GM18519 (cell line): ENCODE measurements around the gene DLG2.

ENCODE experiments used
- ATAC-seq: cut with Tn5 transposase; IDR thresholded peaks from one replicate; pipeline ENCODE4 v1.9.1; 2021; ENCODE audit warnings: mild to moderate bottlenecking, moderate library complexity; ENCODE audit not compliant: unreplicated experiment, low FRiP score

Gene DLG2

DNA sequence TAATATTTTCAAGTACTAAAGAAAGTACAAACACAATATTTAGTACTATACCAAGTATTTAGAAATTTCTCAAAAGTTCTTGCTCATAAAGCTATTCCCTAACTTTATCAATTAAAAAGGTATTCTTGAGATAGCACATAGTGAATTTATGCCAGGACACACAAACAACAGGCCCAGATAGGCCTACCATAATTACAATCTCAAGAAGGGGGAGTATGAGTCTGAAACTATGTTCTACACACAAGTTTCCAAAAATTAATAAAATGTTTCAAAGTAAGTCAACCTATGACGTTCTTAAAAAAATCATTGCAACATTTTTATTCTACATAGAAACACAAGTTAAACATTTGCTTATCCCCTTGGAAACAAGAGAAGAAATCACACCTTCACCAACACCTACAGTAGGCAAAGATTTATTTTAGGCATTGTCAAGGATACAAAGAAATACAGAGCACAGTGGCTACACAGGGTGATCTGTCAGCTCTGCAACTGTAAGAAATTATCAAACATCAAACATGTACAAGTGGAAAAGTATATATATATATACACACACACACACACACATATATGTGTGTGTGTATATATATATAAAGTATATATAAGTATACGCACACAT, 1497.1 kb downstream of the DLG2 start:
- no peak for ATAC-seq

DNA sequence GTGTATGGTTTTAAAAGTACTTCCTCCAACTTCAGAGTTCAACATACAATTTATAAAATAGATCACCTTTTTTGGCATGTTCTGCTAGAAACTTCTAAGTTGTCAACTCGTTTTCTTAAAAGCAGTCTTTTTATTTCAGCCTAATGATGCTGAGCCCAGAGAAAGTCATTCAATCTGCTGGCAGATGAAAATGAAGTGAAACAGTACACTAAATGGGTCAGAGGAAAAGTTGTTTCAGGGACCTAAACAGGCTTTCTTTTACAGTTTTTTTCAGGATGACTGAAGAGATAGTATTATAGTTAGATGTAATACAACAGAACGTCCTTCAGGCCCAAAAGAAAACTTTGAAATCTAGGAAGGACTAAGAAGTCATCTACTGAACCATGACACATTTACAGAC, 1498.3 kb downstream of the DLG2 start:
- no peak for ATAC-seq

DNA sequence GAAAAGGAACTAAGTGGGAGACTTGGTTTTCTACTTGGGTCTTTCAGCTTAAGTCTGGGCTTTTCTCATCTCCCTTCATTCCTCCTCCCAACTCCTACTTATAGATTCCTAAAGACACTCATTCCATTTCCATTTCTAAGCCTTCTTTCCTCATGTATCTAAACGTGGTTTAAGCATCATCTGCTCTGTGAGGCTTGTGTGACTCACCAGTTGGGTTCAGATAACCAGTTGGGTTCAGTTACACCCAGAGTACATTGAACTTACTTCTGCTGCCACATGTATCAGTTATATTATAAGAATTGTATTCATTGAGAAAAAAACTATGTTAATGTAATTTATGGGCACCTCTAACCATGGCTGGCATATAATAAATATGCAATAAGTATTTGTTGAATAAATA, 1509.8 kb downstream of the DLG2 start:
- ATAC-seq = no peak

DNA sequence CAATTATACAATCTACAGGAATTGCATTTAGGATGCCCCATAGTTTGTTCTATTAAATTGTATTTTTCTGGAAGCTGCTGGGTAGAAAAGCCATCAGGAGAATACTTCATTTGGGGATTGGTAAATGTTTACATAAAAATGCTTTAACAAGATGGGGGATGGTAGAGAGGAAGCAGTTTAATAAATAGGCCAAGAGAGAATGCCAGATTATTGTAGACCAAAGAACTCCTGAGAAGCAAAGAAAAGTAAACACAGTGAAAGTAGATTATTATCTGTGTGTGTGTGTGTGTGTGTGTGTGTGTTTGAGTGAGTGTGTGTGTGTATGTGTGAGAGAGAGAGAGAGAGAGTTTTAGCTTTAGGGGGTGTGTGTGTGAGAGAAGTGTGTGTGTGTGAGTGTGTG, 1520.6 kb downstream of the DLG2 start:
- no peak for ATAC-seq

DNA sequence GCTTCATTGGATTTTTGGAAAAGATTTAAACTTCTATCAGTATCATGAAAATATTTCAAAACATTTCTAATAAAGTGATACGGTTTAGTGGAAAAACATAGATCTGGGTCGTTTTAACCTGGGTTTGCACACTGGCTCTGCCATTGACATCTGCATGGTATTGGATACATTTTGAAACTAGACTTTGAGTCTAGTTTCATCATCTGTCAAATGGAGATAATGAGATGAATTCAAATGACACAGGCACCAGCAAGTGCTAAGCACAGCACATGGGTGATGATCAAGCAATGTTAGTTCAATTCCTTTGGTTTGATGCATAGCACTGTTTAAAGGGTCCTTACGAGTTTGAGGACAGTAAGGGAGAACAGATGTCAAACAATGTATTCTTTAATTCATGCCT, 1522.0 kb downstream of the DLG2 start:
- no peak for ATAC-seq

DNA sequence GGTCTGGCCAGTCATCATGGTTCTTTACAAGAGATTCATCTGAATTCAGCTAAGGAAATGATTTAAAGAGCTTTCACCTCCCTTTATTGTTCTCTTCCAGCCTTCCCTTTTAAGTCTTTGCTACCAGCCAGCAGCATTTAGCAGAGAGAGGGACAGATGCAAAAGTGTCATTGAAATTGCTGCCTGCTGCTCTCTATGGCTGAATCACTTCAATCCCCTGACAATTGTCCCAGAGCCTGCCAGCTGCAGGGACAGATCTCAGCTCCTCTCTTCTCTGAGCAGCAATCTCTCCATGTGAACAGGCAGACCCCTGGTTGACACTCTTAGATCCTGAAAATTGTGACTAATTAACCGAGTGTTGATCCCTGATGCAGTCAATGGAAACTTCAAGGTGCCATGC, 1524.0 kb downstream of the DLG2 start:
- no peak for ATAC-seq

DNA sequence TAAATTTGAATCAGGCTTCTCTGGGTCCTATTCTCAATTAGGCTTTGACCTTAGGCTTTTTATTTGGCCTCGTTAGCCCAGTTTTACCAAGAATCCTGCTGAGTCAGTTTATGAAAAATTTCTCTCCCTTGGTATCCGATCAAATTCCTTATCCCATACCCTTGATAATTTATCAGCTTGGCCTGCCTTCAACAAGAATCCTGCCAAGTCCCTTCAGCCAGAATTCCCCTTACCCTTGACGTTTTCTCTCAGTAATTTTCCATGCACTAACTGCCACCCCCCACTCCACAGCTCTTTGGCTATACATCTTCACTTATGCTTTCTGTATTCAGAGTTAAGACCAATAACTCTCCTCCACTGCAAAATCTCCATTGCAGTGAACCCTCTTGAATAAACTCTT, 1530.0 kb downstream of the DLG2 start:
- ATAC-seq = no peak

DNA sequence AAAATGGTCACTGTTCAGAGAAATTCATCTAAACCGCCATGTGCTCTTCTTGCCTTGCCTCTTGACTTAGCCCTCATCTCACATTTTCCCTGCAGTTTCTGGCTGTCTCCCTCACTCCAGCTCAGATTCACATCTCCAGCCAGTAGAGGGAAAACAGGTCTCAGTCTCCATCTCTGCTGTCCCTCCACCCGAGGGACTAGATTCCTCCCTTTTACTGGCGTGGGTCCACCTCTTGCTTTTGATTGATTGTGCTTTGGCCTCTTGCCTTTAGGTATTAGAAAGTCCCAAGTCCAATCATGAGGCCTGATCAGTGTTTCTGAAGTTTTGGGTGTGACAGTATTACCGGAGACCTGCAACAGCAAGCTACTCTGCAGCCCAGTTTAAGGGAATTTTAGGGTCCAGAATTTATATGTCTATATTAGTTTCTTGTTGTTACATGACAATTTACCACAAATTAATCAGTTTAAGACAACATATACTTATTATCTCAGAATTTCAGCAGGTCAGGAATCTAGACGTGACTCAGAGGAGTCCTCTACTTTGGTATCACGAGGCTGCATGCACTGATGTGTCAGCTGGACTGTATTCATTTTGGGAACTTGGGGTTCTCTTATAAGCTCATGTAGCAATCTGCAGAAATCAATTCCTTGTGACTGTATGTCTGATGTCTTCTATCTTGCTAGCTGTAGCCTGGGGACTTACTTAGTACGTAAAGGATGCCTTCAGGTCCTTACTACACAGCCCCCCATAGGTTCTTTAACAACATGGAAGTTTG, 1535.7 kb downstream of the DLG2 start:
- no peak for ATAC-seq

DNA sequence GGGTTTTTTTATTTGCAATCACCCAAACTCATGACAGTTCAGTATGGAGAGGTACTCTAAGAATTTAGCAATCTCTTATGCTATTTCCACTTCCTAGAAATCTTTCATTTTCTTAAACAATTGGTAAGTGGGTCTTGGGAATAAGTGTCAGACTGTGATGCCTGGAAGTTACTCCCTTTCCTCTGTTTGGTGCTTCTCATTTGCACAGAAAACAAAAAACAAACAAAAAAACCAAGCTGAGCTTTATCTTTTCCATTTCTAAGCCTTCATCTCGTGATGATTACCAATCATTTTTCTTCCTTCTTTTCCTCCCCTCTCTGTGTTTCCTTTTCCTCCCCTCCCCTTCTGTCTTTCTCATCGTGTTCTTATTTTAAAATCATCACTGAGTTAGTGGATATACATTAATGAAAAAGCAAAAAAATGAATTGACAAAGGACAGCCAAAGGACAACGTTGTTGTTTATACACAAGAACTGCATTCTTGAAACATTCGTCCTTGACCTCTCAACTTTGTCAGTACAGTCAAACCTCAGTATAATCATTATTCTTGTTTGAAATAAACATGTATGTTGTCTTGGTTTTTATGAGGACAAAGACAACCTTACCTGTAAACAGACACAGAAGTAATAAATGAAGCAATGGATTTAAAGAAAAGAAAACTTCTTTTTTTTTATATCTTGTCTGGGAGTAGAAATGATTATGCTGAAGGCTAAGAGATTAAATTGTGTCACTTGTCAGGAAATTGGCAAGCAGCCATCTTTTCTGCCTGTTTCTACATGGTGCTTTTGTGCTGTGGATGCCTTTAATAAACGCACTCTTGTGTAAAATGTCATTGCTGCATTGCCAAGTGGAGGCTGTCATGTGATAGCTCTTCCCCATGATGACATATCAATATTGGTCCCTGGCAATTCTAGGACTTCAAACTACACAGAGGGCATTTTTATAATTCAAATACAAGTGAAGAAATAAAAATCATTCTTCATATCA, 1537.8 kb downstream of the DLG2 start:
- no peak for ATAC-seq

DNA sequence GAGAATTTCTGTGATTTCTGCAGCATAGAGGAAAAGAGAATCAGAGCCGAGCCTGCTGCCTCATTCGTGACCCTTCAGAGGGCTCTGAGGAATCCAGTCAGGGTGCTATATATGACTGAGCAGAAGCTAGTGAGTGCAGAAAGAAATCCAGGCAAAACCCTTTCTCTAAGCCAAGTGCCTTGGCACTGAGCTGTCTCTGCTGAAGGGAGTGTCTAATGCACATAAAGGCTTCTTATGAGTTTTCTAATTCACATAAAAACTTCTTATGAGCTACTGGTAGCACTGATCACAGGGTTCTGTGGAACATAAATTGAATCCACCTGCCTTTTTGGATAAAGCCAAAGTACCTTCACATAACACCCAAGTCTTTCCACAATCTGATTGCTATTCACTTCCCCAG, 1555.3 kb downstream of the DLG2 start:
- ATAC-seq = no peak

DNA sequence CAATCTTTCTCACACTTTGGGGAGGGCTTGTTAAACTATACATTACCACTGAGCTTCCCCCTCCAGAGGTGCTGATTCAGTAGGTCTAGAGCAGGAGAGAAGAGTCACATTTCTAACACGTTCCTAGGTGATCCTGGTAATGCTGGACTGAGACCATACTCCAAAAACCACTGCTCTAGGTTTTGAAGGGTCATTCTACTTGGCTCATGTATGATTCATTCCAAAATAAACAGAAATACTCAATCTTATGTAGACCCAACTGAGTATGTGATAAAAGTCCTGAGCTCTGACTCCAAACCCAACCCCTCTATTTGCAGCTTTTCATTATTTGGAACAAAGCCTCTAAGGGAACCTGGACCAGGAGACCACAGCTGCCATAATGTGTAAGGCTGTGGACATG, 1558.1 kb downstream of the DLG2 start:
- ATAC-seq = no peak

DNA sequence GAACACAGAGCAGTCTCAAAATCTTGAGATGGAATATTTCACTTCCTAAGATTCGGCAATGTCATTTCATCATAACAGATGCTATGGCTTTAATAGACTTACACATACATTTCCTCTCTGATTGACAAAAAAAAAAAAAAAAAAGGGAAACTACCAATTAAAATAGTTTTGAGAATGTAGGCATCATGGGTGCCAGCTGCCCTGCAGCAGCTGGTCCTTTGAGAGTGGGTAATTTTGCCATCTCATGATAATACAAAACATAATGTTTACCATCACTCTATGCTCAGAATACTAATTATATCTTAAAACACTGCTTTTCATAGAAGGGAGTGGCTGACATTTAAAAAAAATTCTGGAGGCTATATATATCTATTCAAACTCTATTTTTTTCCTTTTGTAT, 1565.4 kb downstream of the DLG2 start:
- no peak for ATAC-seq

DNA sequence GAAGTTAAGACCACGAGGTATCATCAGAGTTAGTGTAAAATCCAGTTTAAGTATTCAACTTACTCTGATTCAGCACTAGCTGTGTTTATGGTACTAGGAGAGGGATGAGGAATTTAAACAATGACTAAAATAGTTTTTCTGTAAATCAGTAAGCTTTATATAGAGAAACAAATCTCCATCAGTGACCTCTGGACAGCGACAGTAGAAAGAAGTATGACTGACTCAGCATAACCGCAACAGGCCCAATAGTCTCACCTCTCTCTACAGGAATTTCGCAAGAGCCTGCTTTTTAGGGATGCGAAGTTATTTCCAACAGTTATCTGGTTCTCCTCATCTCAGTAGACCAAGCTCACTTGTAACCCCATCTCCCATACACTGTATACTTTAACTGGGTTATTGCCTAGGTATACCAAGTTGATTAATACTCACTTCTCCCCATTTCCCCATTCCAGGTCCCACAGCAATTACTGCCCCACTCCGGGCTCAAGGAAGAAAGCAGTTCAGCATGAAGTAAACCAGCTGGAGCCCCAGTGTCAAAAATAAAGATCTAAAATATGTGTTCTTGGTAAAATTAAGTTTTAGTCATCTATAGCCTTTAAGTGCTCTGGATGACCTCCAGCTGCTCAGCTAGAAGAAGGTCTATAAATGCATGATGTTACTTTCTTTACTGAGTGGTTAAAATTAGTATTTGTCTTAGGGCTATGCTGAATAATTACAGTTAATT, 1570.3 kb downstream of the DLG2 start:
- ATAC-seq = no peak

DNA sequence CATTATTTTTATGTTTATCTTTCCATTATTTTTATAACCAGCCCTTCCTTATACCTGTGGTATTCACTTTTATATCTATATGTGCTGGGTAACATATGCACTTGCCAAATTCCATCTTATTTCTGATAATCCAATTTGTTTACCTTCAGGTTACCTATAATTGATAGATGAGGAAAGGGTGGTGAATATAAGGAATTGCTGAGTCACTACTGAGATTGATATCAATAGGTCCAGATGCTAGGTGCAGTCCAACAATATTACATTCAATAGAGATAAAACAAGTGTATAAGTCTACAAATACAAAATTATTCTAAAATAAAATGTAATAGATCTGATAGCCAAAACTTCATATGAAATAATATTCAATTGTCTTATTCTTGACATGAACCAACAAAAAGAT, 1582.0 kb downstream of the DLG2 start:
- no peak for ATAC-seq

DNA sequence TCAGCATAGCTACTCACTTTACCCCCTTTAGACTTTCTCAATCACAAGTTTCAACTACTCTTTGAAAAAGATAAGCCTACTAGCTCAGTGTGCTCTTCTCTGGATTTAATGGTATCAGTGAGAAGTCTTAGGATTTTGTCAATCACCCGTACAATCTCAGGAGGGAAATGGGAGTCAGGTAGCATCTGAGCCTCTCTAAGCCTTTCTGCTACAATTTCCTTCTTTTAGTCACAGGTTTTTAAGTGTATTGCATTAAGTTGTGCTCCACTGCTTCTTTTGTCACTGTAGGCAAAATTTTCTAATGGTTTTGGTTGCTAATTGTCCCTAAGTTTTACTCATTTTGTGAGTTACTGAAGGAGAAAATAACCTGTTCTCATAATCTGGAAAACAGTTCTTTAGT, 1582.4 kb downstream of the DLG2 start:
- no peak for ATAC-seq

DNA sequence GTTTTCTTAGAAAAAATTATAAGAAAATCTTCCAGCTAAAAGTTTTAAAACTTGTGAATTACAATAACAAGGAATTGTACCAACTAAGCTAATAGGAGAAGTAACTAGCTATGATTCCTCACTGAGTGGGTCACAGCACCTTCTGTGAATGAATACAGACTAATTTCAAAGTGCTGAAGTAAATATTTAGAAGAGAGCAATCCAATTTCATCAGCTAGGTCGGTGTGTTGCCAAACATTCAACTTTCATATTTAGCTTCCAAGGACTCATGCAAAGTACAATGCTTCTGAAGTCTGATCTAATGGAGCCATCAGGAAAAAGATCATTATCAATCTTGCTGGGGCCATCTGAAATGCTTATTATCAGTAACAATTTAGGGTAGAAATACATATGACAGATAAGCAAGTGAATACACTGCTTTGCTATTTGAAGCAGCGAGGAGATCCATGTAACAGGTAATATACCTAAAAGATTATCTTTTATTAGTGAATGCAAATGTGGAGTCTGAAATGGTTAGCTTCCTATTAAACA, 1590.4 kb downstream of the DLG2 start:
- ATAC-seq = no peak

DNA sequence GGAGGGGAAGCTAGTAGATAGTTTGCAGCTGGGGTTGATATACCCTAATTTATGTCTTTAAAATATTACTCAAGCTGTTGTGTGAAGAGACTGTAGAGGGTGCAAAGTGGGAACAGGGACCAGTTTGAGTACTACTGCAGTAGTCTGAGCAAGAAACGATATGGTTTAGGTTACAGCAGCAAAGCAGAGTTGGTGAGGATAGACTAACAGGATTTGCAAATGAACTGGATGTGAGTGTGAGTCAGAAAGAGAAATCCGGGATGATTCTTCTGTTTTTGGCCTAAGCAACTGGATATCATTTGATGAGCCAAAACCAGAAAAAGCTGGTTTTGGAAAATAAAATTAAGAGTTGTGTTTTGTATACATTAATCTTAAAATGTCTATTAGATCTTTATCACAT, 1591.5 kb downstream of the DLG2 start:
- ATAC-seq = no peak

DNA sequence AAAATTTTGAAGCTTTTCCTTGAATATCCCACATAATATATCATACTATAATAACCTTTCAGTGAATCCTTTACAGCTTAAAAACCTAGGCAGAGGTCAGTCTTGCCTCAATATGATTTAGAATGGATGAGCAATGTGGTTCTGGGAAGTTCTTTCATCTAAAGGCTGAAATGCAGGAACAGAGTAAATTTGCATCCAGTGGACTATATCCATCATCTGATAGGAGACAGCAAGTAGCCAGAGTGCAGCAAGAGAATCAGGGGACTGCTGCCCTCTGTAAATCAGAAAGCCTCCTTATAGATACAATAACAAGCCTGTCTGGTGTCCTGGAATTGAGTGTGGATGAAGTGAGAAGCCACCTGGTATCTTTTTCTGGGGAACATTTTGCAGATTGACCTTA, 1592.7 kb downstream of the DLG2 start:
- ATAC-seq = no peak

DNA sequence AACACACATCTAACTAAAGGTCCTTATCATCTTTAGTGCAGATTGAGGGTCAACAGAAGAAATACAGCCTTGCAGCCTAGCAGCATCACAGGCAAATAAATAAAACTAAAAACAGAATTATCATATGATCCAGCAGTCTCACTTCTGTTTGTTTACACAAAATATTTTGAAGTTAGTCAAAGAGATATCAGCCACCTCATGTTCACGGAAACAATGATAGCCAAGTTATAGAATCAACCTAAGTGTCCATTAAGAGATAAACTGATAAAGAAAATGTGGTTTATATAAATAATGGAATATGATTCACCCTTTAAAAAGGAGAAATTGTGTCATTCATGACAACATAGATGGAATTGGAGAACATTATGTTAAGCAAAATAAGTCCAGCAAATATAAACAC, 1602.9 kb downstream of the DLG2 start:
- no peak for ATAC-seq

DNA sequence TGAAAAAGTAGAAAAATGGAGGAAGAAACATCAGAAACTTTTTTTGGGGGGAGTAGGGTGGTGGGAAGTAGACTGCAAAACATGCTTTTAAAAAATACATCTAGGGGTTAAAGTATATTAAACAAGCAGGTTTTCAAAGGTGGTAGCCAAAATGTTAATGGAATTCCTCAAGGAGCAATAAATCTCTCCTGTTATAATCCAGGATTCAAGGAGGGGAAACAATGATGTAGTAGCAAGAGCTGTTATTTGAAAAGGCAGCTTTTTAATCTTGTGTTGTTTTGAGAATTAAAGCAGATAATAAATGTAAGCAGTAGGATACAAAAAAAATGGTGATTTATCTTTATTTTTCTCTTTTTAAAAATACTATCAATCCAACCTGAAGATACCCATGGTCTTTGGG, 1604.4 kb downstream of the DLG2 start:
- no peak for ATAC-seq
